ENCODE data around the gene ATF3.

Gene ATF3

DNA sequence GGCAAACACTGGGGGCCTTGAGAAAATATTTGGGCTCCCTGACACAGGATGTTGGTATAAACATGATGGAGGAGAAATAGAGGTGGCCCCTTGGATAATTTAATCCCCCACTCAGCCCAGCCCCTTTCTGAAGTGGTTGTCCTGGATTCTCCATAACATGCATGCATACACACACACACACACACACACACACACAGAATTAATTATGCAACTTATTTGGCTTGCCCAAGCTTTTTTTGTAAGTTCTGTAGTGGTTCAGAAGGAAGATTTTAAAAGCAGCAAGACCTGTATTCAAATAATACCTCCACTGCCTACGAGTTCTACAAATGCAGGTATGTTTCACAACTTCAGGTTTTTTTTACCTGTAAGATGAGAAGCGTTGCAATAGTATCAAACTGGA, 15.0 kb downstream of the ATF3 start:
- Histone ChIP-seq H3K9me3 (replicated peaks; ENCODE audit: low read length) (no peaks in the 10 kb centered on the region), H3K27me3 (ENCODE audit: control insufficient read depth, insufficient read depth, low read length) (peaks cover 46% of the 10 kb centered on the region), H3K9ac (ENCODE audit: low read depth, low read length) (no peak overlapping the region), H3K4me2 (ENCODE audit: low read length) (no peak overlapping the region), H3K4me1 (ENCODE audit: control insufficient read depth, insufficient read depth, low read length) (no peaks in the 10 kb centered on the region), H3K36me3 (ENCODE audit: insufficient read depth, low read length) (no peaks in the 10 kb centered on the region), H3K4me3 (ENCODE audit: low read length) (no peak overlapping the region)

DNA sequence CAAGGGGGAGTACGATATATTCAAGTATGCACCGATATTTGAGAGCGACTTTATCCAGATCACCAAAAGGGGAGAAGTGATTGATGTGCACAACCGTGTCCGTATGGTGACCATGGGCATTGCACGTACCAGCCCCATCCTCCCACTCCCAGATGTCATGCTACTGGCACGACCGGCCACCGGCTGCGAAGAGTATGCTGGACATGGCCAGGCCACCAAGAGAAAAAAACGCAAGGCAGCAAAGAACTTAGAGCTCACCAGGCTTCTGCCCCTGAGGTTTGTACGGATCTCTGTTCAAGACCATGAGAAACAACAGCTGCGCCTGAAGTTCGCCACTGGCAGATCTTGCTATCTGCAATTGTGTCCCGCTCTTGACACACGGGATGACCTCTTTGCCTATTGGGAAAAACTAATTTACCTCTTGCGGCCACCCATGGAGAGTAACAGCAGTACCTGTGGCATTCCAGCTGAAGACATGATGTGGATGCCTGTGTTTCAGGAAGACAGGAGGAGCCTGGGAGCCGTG, 16.5 kb downstream of the ATF3 start:
- Histone ChIP-seq H3K4me1 (ENCODE audit: control insufficient read depth, insufficient read depth, low read length) (no peaks in the 10 kb centered on the region), H3K4me2 (ENCODE audit: low read length) (no peak overlapping the region), H3K27me3 (ENCODE audit: control insufficient read depth, insufficient read depth, low read length) (peaks cover 58% of the 10 kb centered on the region), H3K36me3 (ENCODE audit: insufficient read depth, low read length) (no peaks in the 10 kb centered on the region), H3K9ac (ENCODE audit: low read depth, low read length) (no peak overlapping the region), H3K4me3 (ENCODE audit: low read length) (no peak overlapping the region), H3K9me3 (replicated peaks; ENCODE audit: low read length) (no peaks in the 10 kb centered on the region)

DNA sequence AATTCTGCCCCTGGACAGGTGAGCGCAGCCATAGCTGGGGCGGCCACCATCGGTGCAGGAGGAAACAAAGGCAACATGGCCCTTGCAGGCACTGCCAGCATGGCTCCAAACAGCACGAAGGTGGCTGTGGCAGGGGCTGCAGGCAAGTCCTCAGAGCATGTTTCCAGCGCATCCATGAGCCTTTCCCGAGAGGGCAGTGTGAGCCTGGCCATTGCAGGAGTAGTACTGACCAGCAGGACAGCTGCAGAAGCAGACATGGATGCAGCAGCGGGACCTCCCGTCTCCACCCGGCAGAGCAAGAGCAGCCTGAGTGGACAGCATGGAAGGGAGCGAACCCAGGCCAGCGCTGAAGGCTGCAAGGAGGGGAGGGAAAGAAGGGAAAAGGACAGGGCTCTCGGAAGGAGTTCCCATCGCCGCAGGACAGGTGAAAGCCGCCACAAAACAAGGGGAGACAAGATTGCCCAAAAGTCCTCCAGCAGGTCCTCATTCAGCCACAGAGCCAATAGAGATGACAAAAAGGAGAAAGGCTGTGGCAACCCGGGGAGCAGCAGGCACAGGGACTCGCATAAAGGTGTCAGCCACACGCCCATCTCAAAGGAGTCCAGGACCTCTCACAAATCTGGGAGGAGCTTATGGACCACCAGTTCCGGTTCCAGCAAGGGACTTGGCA, 17.4 kb downstream of the ATF3 start:
- Histone ChIP-seq H3K27me3 (ENCODE audit: control insufficient read depth, insufficient read depth, low read length) (peaks cover 64% of the 10 kb centered on the region), H3K4me3 (ENCODE audit: low read length) (no peak overlapping the region), H3K9ac (ENCODE audit: low read depth, low read length) (no peak overlapping the region), H3K36me3 (ENCODE audit: insufficient read depth, low read length) (no peaks in the 10 kb centered on the region), H3K9me3 (replicated peaks; ENCODE audit: low read length) (no peaks in the 10 kb centered on the region), H3K4me2 (ENCODE audit: low read length) (no peak overlapping the region), H3K4me1 (ENCODE audit: control insufficient read depth, insufficient read depth, low read length) (no peaks in the 10 kb centered on the region)

DNA sequence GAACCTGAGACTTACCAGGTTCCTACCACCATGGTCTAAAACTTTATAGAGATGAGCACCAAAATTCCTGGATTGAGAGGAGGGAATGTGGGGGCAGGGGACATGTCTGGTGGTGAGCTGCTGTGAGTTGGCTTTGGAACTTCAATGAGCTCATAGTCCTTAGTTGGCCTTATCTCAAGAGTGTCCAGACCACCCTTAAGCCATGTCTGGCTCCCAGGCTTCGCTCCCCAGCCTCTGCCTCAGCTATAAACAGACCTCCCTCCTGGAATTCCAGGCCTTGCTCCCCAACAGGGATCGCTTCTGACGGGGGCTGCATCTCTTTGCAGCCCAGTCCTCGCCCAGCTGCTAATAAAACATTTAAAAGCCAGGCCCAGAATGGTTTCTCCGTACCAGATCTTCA, 19.5 kb downstream of the ATF3 start:
- H3K4me1 ChIP-seq (ENCODE audit: control insufficient read depth, insufficient read depth, low read length): no peaks in the 10 kb centered on the region
- no peak overlapping the region for H3K4me2 ChIP-seq (ENCODE audit: low read length)
- peaks cover 70% of the 10 kb centered on the region for H3K27me3 ChIP-seq (ENCODE audit: control insufficient read depth, insufficient read depth, low read length)
- no peaks in the 10 kb centered on the region for H3K36me3 ChIP-seq (ENCODE audit: insufficient read depth, low read length)
- H3K9me3 ChIP-seq (replicated peaks; ENCODE audit: low read length): no peaks in the 10 kb centered on the region
- H3K4me3 ChIP-seq (ENCODE audit: low read length): no peak overlapping the region
- H3K9ac ChIP-seq (ENCODE audit: low read depth, low read length): no peak overlapping the region

DNA sequence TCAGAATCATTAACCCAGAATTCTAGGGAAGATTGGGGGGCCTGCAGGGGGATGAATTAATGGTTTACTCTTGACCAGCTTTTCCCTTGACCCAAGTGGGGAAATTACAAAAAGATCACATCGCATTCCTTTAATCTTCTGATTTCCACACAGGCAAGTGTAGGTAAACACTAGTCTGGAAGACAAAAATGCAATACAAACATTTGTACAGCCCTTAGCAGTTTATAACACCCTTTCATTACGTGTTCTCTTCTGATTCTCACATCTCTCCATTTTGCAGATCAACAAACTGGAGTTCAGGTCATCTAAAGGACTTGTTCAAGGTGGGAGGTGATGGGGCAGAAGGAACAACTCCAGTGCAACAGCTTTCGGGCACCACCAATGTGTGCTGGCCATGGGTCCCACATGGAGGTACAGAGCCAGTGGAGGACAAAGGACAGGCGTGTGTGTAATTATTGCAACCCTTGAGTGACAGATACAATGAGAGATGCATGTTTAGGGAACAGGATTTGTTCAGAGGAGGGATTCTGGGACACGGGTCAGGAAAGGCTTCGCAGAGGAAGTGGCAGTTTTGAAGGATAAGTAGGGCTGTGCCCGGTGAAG, 20.4 kb downstream of the ATF3 start:
- Histone ChIP-seq H3K27me3 (ENCODE audit: control insufficient read depth, insufficient read depth, low read length) (peaks cover 69% of the 10 kb centered on the region), H3K4me2 (ENCODE audit: low read length) (no peak overlapping the region), H3K4me3 (ENCODE audit: low read length) (no peak overlapping the region), H3K36me3 (ENCODE audit: insufficient read depth, low read length) (no peaks in the 10 kb centered on the region), H3K4me1 (ENCODE audit: control insufficient read depth, insufficient read depth, low read length) (no peaks in the 10 kb centered on the region), H3K9ac (ENCODE audit: low read depth, low read length) (no peak overlapping the region), H3K9me3 (replicated peaks; ENCODE audit: low read length) (no peaks in the 10 kb centered on the region)

DNA sequence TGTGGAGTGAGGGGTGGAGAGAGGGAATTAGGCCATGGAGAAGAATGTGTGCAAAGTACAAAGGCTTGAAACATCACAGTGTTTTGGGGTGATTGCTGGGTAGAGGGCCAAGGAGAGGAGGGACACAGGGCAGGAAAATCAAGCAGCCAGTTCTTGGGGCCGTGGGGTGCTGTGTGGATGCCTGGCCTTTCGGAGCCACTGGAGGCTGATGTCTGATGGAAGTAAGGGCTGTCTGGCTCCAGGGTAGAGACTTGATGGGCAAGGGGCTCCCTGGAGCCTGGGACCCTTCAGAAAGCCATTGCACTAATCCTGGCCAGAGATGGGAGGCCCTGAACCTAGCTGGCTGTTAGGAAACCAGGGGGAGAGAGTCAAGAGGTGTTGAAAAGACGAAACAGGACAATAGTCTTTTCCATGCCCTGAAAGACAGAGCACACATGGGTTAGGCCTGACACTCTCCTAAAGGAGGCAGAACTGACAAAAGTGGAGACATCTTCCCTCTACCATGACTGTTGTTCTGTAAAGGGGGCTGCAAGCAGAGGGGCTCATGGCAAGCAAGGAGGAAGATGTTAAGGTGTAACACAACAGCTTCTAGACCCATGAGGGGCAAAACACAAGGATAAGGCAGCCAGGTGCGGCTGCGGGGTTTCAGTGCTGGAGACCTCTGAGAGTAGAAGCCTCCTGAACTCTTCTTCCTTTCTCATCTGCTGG, 21.0 kb downstream of the ATF3 start:
- Histone ChIP-seq H3K4me3 (ENCODE audit: low read length) (no peak overlapping the region), H3K9me3 (replicated peaks; ENCODE audit: low read length) (no peaks in the 10 kb centered on the region), H3K36me3 (ENCODE audit: insufficient read depth, low read length) (no peaks in the 10 kb centered on the region), H3K27me3 (ENCODE audit: control insufficient read depth, insufficient read depth, low read length) (peaks cover 66% of the 10 kb centered on the region), H3K9ac (ENCODE audit: low read depth, low read length) (no peak overlapping the region), H3K4me1 (ENCODE audit: control insufficient read depth, insufficient read depth, low read length) (no peaks in the 10 kb centered on the region), H3K4me2 (ENCODE audit: low read length) (no peak overlapping the region)

DNA sequence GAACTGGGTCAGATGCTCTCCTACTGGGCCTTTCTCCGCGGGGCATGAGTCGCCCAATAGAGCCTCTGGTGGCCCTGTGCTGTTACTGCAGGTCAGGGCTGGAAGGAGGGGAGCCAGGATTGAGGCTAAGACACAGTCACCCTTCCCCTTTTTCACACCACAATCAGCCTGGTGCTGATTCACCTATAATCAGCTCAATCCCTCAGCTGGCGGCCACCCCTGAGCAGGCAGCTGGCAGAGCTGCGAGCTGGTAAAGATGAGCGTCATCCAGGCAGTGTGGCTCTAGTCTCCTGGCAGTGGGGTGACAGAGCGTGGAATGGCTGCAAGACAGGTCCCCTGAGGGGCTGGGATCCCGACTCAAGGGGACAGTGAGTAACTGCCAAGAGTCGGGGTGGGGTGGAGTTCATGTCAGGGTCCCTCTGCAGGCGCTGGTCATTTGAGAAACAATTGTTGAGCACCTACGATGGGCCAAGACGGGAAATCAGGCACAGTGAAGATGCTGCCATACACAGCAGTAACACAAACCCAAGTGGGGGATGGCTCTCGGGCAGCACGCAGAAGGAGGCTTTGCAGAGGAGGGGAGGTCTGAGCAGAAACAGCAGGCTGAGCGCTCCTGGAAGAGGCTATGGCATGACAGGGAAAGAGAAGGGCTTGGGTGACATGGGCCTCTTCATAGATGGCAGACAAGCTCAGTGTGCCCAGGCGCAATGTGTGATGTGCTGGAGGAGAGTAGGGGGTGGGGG, 21.8 kb downstream of the ATF3 start:
- Histone ChIP-seq H3K36me3 (ENCODE audit: insufficient read depth, low read length) (no peaks in the 10 kb centered on the region), H3K4me1 (ENCODE audit: control insufficient read depth, insufficient read depth, low read length) (no peaks in the 10 kb centered on the region), H3K9me3 (replicated peaks; ENCODE audit: low read length) (no peaks in the 10 kb centered on the region), H3K4me3 (ENCODE audit: low read length) (no peak overlapping the region), H3K4me2 (ENCODE audit: low read length) (no peak overlapping the region), H3K27me3 (ENCODE audit: control insufficient read depth, insufficient read depth, low read length) (peaks cover 58% of the 10 kb centered on the region), H3K9ac (ENCODE audit: low read depth, low read length) (no peak overlapping the region)

DNA sequence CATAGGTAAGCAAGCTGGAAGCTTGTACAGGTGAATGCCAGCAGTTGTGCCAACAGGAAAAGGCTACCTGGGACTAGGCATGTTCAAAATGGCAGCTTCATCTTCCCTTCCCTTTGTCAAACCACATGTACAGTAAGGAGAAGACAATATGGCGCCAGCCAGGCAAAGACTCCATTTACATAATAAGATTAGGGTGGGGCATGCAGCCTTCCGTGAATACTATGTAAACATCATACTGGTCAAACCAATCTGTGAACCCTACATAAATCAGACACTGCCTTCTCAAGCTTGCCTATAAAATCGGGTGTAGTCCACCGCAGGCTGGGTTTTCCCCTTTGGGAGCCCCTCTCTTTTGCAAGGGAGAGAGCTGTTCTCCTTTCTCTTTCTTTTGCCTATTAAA, 24.6 kb downstream of the ATF3 start:
- Histone ChIP-seq H3K4me2 (ENCODE audit: low read length) (no peak overlapping the region), H3K4me3 (ENCODE audit: low read length) (no peak overlapping the region), H3K27me3 (ENCODE audit: control insufficient read depth, insufficient read depth, low read length) (peaks cover 33% of the 10 kb centered on the region), H3K36me3 (ENCODE audit: insufficient read depth, low read length) (no peaks in the 10 kb centered on the region), H3K9me3 (replicated peaks; ENCODE audit: low read length) (no peaks in the 10 kb centered on the region), H3K9ac (ENCODE audit: low read depth, low read length) (no peak overlapping the region), H3K4me1 (ENCODE audit: control insufficient read depth, insufficient read depth, low read length) (peaks cover 15% of the 10 kb centered on the region)

DNA sequence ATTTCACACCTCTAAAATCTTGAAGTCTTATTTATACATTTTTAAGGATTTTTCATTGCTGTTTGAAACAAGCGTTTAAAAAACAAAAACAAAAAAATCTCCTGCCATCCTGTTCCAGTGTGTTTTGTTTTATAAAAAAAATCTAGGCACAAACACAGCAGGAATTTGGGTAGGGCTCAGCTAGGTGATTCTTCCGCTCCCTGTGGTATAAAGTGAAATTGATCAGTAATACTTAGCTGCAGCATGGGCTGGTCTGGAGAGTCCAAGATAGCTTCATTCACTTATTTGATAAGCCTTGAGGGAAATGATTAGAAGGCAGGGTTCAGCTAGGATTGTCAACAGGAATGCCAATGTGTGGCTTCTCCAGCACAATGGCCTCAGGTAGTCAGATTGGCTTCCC, 25.7 kb downstream of the ATF3 start:
- peaks cover 36% of the 10 kb centered on the region for H3K27me3 ChIP-seq (ENCODE audit: control insufficient read depth, insufficient read depth, low read length)
- no peak overlapping the region for H3K9ac ChIP-seq (ENCODE audit: low read depth, low read length)
- H3K4me1 ChIP-seq (ENCODE audit: control insufficient read depth, insufficient read depth, low read length): peaks cover 15% of the 10 kb centered on the region
- no peak overlapping the region for H3K4me3 ChIP-seq (ENCODE audit: low read length)
- H3K9me3 ChIP-seq (replicated peaks; ENCODE audit: low read length): no peaks in the 10 kb centered on the region
- H3K4me2 ChIP-seq (ENCODE audit: low read length): no peak overlapping the region
- H3K36me3 ChIP-seq (ENCODE audit: insufficient read depth, low read length): no peaks in the 10 kb centered on the region

DNA sequence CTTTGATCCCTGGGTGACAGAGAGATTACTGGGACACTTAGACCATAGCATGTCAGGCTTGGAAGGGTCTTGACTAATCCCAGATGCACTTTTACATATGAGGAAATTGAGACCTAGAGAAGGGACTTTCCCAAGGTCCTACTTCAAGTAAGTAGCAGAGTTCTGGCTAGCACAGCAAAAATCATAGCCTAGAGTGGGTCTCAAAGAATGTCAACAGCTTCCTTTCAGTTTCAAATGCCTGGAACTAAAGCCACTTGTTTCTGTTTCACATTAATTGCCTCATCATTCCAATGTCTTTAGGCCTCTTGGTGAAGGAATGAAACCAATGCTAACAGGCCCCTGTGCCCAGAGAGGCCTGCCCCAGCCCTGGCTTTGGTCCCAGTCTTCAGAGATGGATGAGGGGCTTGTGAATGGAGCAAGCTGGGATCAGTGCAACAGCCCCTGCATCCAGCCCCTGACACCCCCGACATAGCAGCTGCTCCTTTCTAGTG, 26.6 kb downstream of the ATF3 start:
- Histone ChIP-seq H3K9me3 (replicated peaks; ENCODE audit: low read length) (no peaks in the 10 kb centered on the region), H3K9ac (ENCODE audit: low read depth, low read length) (no peak overlapping the region), H3K4me2 (ENCODE audit: low read length) (no peak overlapping the region), H3K4me3 (ENCODE audit: low read length) (no peak overlapping the region), H3K36me3 (ENCODE audit: insufficient read depth, low read length) (no peaks in the 10 kb centered on the region), H3K27me3 (ENCODE audit: control insufficient read depth, insufficient read depth, low read length) (peaks cover 35% of the 10 kb centered on the region), H3K4me1 (ENCODE audit: control insufficient read depth, insufficient read depth, low read length) (peaks cover 15% of the 10 kb centered on the region)

DNA sequence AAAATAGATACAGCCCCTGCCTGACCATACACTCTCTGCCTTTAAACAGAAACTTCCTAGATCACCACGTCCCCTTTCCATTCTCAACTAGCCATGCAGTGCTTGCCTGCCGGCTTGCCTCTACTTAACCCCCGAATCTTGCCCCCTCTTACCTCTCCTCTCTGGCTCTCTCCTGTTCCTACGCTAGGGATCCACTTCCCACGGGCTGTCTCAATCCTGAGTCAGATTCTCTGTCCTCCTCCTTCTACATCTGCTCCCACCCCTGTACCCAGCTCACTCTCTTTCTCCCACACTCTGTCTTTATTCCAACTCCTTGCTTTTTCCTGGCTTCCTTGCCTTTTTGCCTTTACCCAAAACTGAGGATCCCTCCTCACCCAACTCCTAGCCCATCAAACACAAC, 29.3 kb downstream of the ATF3 start:
- H3K4me3 ChIP-seq (ENCODE audit: low read length): no peak overlapping the region
- peaks cover 15% of the 10 kb centered on the region for H3K4me1 ChIP-seq (ENCODE audit: control insufficient read depth, insufficient read depth, low read length)
- no peaks in the 10 kb centered on the region for H3K9me3 ChIP-seq (replicated peaks; ENCODE audit: low read length)
- no peak overlapping the region for H3K4me2 ChIP-seq (ENCODE audit: low read length)
- H3K36me3 ChIP-seq (ENCODE audit: insufficient read depth, low read length): no peaks in the 10 kb centered on the region
- peaks cover 28% of the 10 kb centered on the region for H3K27me3 ChIP-seq (ENCODE audit: control insufficient read depth, insufficient read depth, low read length)
- no peak overlapping the region for H3K9ac ChIP-seq (ENCODE audit: low read depth, low read length)

Measured in skeletal muscle satellite cell (primary cell).